Lung (tissue), 13 donors: ENCODE results near the gene CCT5. TPM values are rescaled to one million over a fixed set of nuclear protein-coding genes. Genes with fewer than 3 reads are reported as not detected.
A peak's percentile ranks its signal among the peaks of the same experiment; 100 is the strongest.

Experiments
- ATAC-seq: fragments of 200-7000 bp; cut with Tn5 transposase; one replicate; pipeline ENCODE4 v1.9.1; 2020; ENCODE audit warnings: moderate number of reproducible peaks; ENCODE audit not compliant: insufficient read depth, low FRiP score
- DNase-seq, 3 donors: peaks; one replicate each; pipeline ENCODE4 v3.0.0-alpha.2; 2013 to 2017
- H3K27ac ChIP-seq, 2 donors: one replicate each; pipeline ENCODE4 v1.5.1; 2013; ENCODE audit warnings: mild to moderate bottlenecking in 2 of 2, moderate library complexity in 2 of 2, control low read depth in 1 of 2, inconsistent platforms in 1 of 2, low read depth in 1 of 2, low read length in 1 of 2
- H3K27me3 ChIP-seq, 3 donors: one replicate each; pipeline ENCODE4 v1.5.1; 2013; ENCODE audit warnings: low read length in 2 of 3; ENCODE audit not compliant: control insufficient read depth in 3 of 3, insufficient read depth in 3 of 3
- H3K36me3 ChIP-seq, 4 donors: one replicate each; pipeline ENCODE4 v1.5.1; 2013; ENCODE audit warnings: low read length in 4 of 4, mild to moderate bottlenecking in 1 of 4, moderate library complexity in 1 of 4; ENCODE audit not compliant: control insufficient read depth in 4 of 4, insufficient read depth in 4 of 4
- H3K4me1 ChIP-seq, 5 donors: one replicate each; pipeline ENCODE4 v1.5.1; 2013; ENCODE audit warnings: low read length in 5 of 5, mild to moderate bottlenecking in 2 of 5, moderate library complexity in 1 of 5; ENCODE audit not compliant: control insufficient read depth in 5 of 5, insufficient read depth in 5 of 5
- H3K4me3 ChIP-seq: one replicate; pipeline ENCODE4 v1.5.1; 2013; ENCODE audit warnings: mild to moderate bottlenecking, control low read depth, moderate library complexity
- H3K9ac ChIP-seq, 2 donors: one replicate each; pipeline ENCODE4 v1.5.1; 2013; ENCODE audit warnings: low read length in 2 of 2, control low read depth in 1 of 2; ENCODE audit not compliant: insufficient read depth in 1 of 2
- H3K9me3 ChIP-seq, 4 donors: one replicate each; pipeline ENCODE4 v1.5.1; 2013; ENCODE audit warnings: low read length in 3 of 4, mild to moderate bottlenecking in 1 of 4, moderate library complexity in 1 of 4; ENCODE audit not compliant: control insufficient read depth in 4 of 4, insufficient read depth in 3 of 4
- WGBS, 2 donors: extraction: QIAGEN DNeasy Blood & Tissue Kit; methylation state at CpG; one replicate each; pipeline ENCODE4 v1.1.7; 2013; 5-methylcytosine and 5-hydroxymethylcytosine counted together
- polyA plus RNA-seq, 2 donors: library from polyadenylated mRNA; stranded (reverse); fragments of 200-250 nt; gene quantifications; one replicate each; pipeline ENCODE4 v1.2.1, GENCODE V29; 2013
- small RNA-seq: library from RNA; depleted of rRNA; stranded (forward); fragments of <200 nt; gene quantifications from one replicate; pipeline ENCODE3, GENCODE V24; 2014; ENCODE audit warnings: low replicate concordance
- total RNA-seq, 2 donors: library from RNA; depleted of rRNA in 1 of 2; stranded (reverse); fragments of >200 nt in 1 of 2; gene quantifications; one replicate each; pipeline ENCODE4 v1.2.1, GENCODE V29; 2014 to 2021
- TF ChIP-seq, protein P1 (sequence below): IDR thresholded peaks from 2 replicates; pipeline ENCODE4 v1.5.1; 2012; ENCODE audit warnings: mild to moderate bottlenecking; ENCODE audit errors: control extremely low read depth, extremely low read depth
- donor health status: control.
- donor health status: control.
- donor health status: Bipolar disorder and iron deficiency.
- donor health status: healthy.
- donor health status: DM: yes; HTN: yes; CAD: no.

CCT5 gene
- total and polyA plus RNA-seq, 4 donors: 127 to 257 (median 155) TPM

GRCh38 chr5:10311595-10312425 is 61.7 kb downstream of the CCT5 start:
- Histone ChIP-seq H3K4me1 (peaks cover 0 to 15% (median 5%) of the 10 kb centered on the region in 5 donors), H3K9me3 (peaks cover 0 to 1% (median 0%) of the 10 kb centered on the region in 4 donors)

GRCh38 chr5:10315201-10315600 is 65.1 kb downstream of the CCT5 start:
- TF ChIP-seq, protein P1, sequence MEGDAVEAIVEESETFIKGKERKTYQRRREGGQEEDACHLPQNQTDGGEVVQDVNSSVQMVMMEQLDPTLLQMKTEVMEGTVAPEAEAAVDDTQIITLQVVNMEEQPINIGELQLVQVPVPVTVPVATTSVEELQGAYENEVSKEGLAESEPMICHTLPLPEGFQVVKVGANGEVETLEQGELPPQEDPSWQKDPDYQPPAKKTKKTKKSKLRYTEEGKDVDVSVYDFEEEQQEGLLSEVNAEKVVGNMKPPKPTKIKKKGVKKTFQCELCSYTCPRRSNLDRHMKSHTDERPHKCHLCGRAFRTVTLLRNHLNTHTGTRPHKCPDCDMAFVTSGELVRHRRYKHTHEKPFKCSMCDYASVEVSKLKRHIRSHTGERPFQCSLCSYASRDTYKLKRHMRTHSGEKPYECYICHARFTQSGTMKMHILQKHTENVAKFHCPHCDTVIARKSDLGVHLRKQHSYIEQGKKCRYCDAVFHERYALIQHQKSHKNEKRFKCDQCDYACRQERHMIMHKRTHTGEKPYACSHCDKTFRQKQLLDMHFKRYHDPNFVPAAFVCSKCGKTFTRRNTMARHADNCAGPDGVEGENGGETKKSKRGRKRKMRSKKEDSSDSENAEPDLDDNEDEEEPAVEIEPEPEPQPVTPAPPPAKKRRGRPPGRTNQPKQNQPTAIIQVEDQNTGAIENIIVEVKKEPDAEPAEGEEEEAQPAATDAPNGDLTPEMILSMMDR: no peak
- ATAC-seq: no peak
- Histone ChIP-seq H3K9ac (no peak overlapping the region), H3K27ac (no peak overlapping the region), H3K27me3 (no peaks in the 10 kb centered on the region), H3K4me1 (peaks cover 0 to 10% (median 5%) of the 10 kb centered on the region in 5 donors), H3K36me3 (no peaks in the 10 kb centered on the region), H3K4me3 (no peak overlapping the region), H3K9me3 (peaks cover 0 to 1% (median 0%) of the 10 kb centered on the region in 4 donors)
- 81 to 89% methylated on average over 5 of the region's 5 CpGs for WGBS, 2 donors
- no peak for DNase-seq

More at GRCh38 chr5:10311595-10312425, 61.7 kb downstream of the CCT5 start:
- no peak overlapping the region for H3K4me3 ChIP-seq
- no peak overlapping the region for H3K27ac ChIP-seq
- WGBS, 2 donors: 78 to 80% methylated on average over 10 of the region's 10 CpGs
- DNase-seq (peak; percentile 42 to 72 (median 59)), ATAC-seq (no peak)
- TF ChIP-seq, protein P1: no peak
- H3K9ac ChIP-seq: peak overlapping the region in 1 of 2 donors; percentile 47
- no peaks in the 10 kb centered on the region for H3K36me3 ChIP-seq
- H3K27me3 ChIP-seq: no peaks in the 10 kb centered on the region

Small RNA genes within 50 kb of the gene (small RNA-seq; reads per million reads assigned to genes)
- gene RF00019: not detected

Other genes with a start within 250 kb of the CCT5 start
- gene ATPSCKMT, start 392 bp upstream of the CCT5 start, total RNA-seq: 10 to 100 TPM; 23.4 to 28.2 TPM
- 10 to 100 TPM in 1 of 2 donors, 1 to 10 TPM in 1; 9.7 to 12.0 TPM for gene ATPSCKMT, start 392 bp upstream of the CCT5 start, polyA plus RNA-seq
- 10 to 100 TPM; 14.6 to 15.9 TPM for gene CMBL, start 57.6 kb downstream of the CCT5 start, total RNA-seq
- gene CMBL, start 57.6 kb downstream of the CCT5 start, polyA plus RNA-seq: 10 to 100 TPM in 1 of 2 donors, 1 to 10 TPM in 1; 8.1 to 11.2 TPM
- 100 to 1,000 TPM; 113 to 185 TPM for gene MARCHF6, start 103.4 kb downstream of the CCT5 start, total RNA-seq
- gene MARCHF6, start 103.4 kb downstream of the CCT5 start, polyA plus RNA-seq: 10 to 100 TPM; 35.4 to 97.3 TPM
- 10 to 100 TPM; 31.7 to 34.8 TPM for gene ROPN1L, start 191.6 kb downstream of the CCT5 start, total RNA-seq
- gene ROPN1L, start 191.6 kb downstream of the CCT5 start, polyA plus RNA-seq: 10 to 100 TPM; 12.0 to 22.8 TPM